HAP-1 (cell line): ENCODE data around the gene KRT4.

Experiments
- DNase-seq, 2 experiments: peaks; one replicate each; pipeline ENCODE4 v3.0.0-alpha.2; 2016 to 2020; ENCODE audit warnings: low spot score in 2 of 2
- H3K27me3 ChIP-seq: fragments of 250-450 bp; sonication (Bioruptor Pico); 2 replicates; pipeline ENCODE4 v1.5.1; 2020; ENCODE audit warnings: low read depth, mild to moderate bottlenecking, moderate library complexity
- H3K36me3 ChIP-seq: fragments of 250-450 bp; sonication (Bioruptor Pico); replicated peaks from 2 replicates; pipeline ENCODE4 v1.5.1; 2020; ENCODE audit warnings: mild to moderate bottlenecking
- H3K4me1 ChIP-seq: fragments of 250-450 bp; sonication (Bioruptor Pico); 2 replicates; pipeline ENCODE4 v1.5.1; 2020; ENCODE audit warnings: mild to moderate bottlenecking
- H3K4me3 ChIP-seq: fragments of 250-450 bp; sonication (Bioruptor Pico); 2 replicates; pipeline ENCODE4 v1.5.1; 2020; ENCODE audit warnings: mild to moderate bottlenecking, moderate library complexity
- H3K9me3 ChIP-seq: fragments of 250-450 bp; sonication (Bioruptor Pico); 2 replicates; pipeline ENCODE4 v1.5.1; 2020; ENCODE audit warnings: mild to moderate bottlenecking, moderate library complexity
- in situ Hi-C: fragments of 300-500 bp; cut with MboI; formaldehyde crosslinking; loops from 3 replicates; pipeline ENCODE4 v1.14.3; 2020; ENCODE audit warnings: low sequenced_read_pairs, inconsistent platforms, mixed read lengths

Gene KRT4

GRCh38 chr12:52781399-52782082 lies 32.4 kb downstream of the KRT4 start:
- no peaks in the 10 kb centered on the region for H3K36me3 ChIP-seq
- no peaks in the 10 kb centered on the region for H3K9me3 ChIP-seq
- no peaks in the 10 kb centered on the region for H3K4me1 ChIP-seq
- H3K27me3 ChIP-seq, result peaks cover 9% of the 10 kb centered on the region
- no peak for DNase-seq
- in situ Hi-C loops, result no loop called here
- H3K4me3 ChIP-seq, result no peak overlapping the region

GRCh38 chr12:52779914-52780313 lies 34.0 kb downstream of the KRT4 start:
- Histone ChIP-seq H3K9me3 (no peaks in the 10 kb centered on the region), H3K27me3 (peaks cover 9% of the 10 kb centered on the region), H3K4me1 (no peaks in the 10 kb centered on the region), H3K36me3 (no peaks in the 10 kb centered on the region), H3K4me3 (no peak overlapping the region)
- in situ Hi-C loops, result no loop called here
- no peak for DNase-seq

GRCh38 chr12:52778833-52779232 lies 35.1 kb downstream of the KRT4 start:
- H3K9me3 ChIP-seq, result no peaks in the 10 kb centered on the region
- in situ Hi-C loops, result no loop called here
- H3K4me1 ChIP-seq, result no peaks in the 10 kb centered on the region
- H3K27me3 ChIP-seq, result peaks cover 9% of the 10 kb centered on the region
- DNase-seq, result no peak
- no peak overlapping the region for H3K4me3 ChIP-seq
- H3K36me3 ChIP-seq, result no peaks in the 10 kb centered on the region

GRCh38 chr12:52777566-52777965 lies 36.4 kb downstream of the KRT4 start:
- no peaks in the 10 kb centered on the region for H3K9me3 ChIP-seq
- in situ Hi-C loops, result no loop called here
- peaks cover 12% of the 10 kb centered on the region for H3K27me3 ChIP-seq
- H3K36me3 ChIP-seq, result no peaks in the 10 kb centered on the region
- no peaks in the 10 kb centered on the region for H3K4me1 ChIP-seq
- no peak overlapping the region for H3K4me3 ChIP-seq
- DNase-seq, result no peak

GRCh38 chr12:52776913-52777395 lies 37.0 kb downstream of the KRT4 start, which contains the start of gene KRT76:
KRT76 (minus strand) TSS chr12:52777345; CDS start chr12:52777291, 54 bp downstream.
- in situ Hi-C loops, result no loop called here

GRCh38 chr12:52776435-52776834 lies 37.5 kb downstream of the KRT4 start:
- Histone ChIP-seq H3K36me3 (no peaks in the 10 kb centered on the region), H3K4me3 (no peak overlapping the region), H3K9me3 (no peaks in the 10 kb centered on the region), H3K4me1 (no peaks in the 10 kb centered on the region), H3K27me3 (peaks cover 9% of the 10 kb centered on the region)
- in situ Hi-C loops, result no loop called here
- no peak for DNase-seq

More at GRCh38 chr12:52776913-52777395, 37.0 kb downstream of the KRT4 start, which contains the start of gene KRT76:
- Histone ChIP-seq H3K9me3 (no peaks in the 10 kb centered on the region), H3K4me3 (no peak within 1 kb of the TSS), H3K36me3 (no peaks in the 10 kb centered on the region), H3K27me3 (peaks cover 9% of the 10 kb centered on the region), H3K4me1 (no peaks in the 10 kb centered on the region)
- no peak for DNase-seq

GRCh38 chr12:52774629-52775250 lies 39.2 kb downstream of the KRT4 start:
- Histone ChIP-seq H3K27me3 (peaks cover 2% of the 10 kb centered on the region; the same call in 1 of the 2 replicates), H3K4me1 (no peaks in the 10 kb centered on the region; the same call in 1 of the 2 replicates), H3K36me3 (no peaks in the 10 kb centered on the region), H3K9me3 (no peaks in the 10 kb centered on the region), H3K4me3 (no peak overlapping the region)
- in situ Hi-C loops, result no loop called here
- no peak for DNase-seq

GRCh38 chr12:52772772-52773171 lies 41.1 kb downstream of the KRT4 start:
- H3K4me3 ChIP-seq, result no peak overlapping the region
- H3K4me1 ChIP-seq, result no peaks in the 10 kb centered on the region; the same call in 1 of the 2 replicates
- DNase-seq, result no peak
- H3K27me3 ChIP-seq, result peaks cover 2% of the 10 kb centered on the region; the same call in 1 of the 2 replicates
- no peaks in the 10 kb centered on the region for H3K36me3 ChIP-seq
- in situ Hi-C loops, result no loop called here
- no peaks in the 10 kb centered on the region for H3K9me3 ChIP-seq

GRCh38 chr12:52772188-52772587 lies 41.7 kb downstream of the KRT4 start:
- Histone ChIP-seq H3K36me3 (no peaks in the 10 kb centered on the region), H3K4me1 (no peaks in the 10 kb centered on the region; the same call in 1 of the 2 replicates), H3K27me3 (peaks cover 2% of the 10 kb centered on the region; the same call in 1 of the 2 replicates), H3K4me3 (no peak overlapping the region), H3K9me3 (no peaks in the 10 kb centered on the region)
- in situ Hi-C loops, result no loop called here
- no peak for DNase-seq

- no peaks in the 10 kb centered on the region; the same call in 1 of the 2 replicates for H3K4me1 ChIP-seq
- in situ Hi-C loops, result no loop called here
- H3K27me3 ChIP-seq, result peaks cover 2% of the 10 kb centered on the region; the same call in 1 of the 2 replicates
- H3K36me3 ChIP-seq, result no peaks in the 10 kb centered on the region
- no peak overlapping the region for H3K4me3 ChIP-seq
- DNase-seq, result no peak
- H3K9me3 ChIP-seq, result no peaks in the 10 kb centered on the region
These were observed 42.4 kb downstream of the KRT4 start for GRCh38 chr12:52771505-52771904.

GRCh38 chr12:52771088-52771487 lies 42.8 kb downstream of the KRT4 start:
- H3K9me3 ChIP-seq, result no peaks in the 10 kb centered on the region
- H3K4me3 ChIP-seq, result no peak overlapping the region
- in situ Hi-C loops, result no loop called here
- H3K36me3 ChIP-seq, result no peaks in the 10 kb centered on the region
- peaks cover 2% of the 10 kb centered on the region; the same call in 1 of the 2 replicates for H3K27me3 ChIP-seq
- DNase-seq, result no peak
- no peaks in the 10 kb centered on the region; the same call in 1 of the 2 replicates for H3K4me1 ChIP-seq

- in situ Hi-C loops, result no loop called here
- Histone ChIP-seq H3K36me3 (no peaks in the 10 kb centered on the region), H3K4me3 (no peak overlapping the region), H3K4me1 (no peaks in the 10 kb centered on the region; the same call in 1 of the 2 replicates), H3K9me3 (no peaks in the 10 kb centered on the region), H3K27me3 (peaks cover 5% of the 10 kb centered on the region; the same call in 1 of the 2 replicates)
- DNase-seq, result no peak
These were observed 44.0 kb downstream of the KRT4 start for GRCh38 chr12:52769946-52770345.

- Histone ChIP-seq H3K36me3 (no peaks in the 10 kb centered on the region), H3K4me1 (no peaks in the 10 kb centered on the region; the same call in 1 of the 2 replicates), H3K9me3 (no peaks in the 10 kb centered on the region), H3K27me3 (peaks cover 5% of the 10 kb centered on the region; the same call in 1 of the 2 replicates), H3K4me3 (no peak overlapping the region)
- no peak for DNase-seq
- in situ Hi-C loops, result no loop called here
These were observed 44.6 kb downstream of the KRT4 start for GRCh38 chr12:52769354-52769753.
